ENCODE data around the gene RANBP3.
"Not testable (repeated sequence)": the region's sequence is repeated elsewhere in the genome, so short reads cannot be mapped to it uniquely, and the experiment has no call there.

RANBP3 gene

DNA sequence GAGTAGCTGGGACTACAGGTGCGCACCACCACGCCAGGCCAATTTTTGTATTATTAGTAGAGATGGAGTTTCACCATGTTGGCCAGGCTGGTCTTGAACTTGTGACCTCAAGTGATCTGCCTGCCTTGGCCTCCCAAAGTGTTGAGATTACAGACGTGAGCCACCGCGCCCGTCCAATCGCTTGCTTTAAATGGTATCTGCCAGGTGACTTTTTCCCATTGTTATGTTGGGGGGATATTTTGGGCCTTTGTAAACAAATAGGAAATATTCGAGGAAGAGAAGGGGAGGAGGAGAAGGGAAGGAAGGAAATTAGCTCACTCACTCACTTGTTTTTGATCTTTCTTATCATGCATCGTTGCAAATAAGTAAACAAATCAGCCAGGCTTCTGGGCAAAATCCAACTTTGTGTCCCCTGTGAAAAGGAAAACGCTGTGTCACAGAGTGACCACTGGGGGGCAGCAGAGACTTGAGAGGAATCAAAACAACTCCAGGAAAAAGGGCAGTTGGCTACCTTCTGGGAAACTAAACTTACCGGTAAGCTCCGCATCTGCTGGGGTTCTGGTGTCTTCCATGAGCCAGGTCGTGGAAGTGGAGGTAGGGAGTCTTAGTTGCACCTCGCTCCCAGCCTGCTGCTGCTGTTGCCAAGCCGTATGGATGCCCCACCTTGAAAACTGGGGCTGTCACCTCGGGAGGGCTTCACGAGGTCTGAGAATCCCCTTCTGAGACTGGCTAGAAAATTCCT lies 9.3 kb upstream of the RANBP3 start:
- peak; percentile 56 for DNase-seq (ENCODE audit: low read depth, low spot score)

DNA sequence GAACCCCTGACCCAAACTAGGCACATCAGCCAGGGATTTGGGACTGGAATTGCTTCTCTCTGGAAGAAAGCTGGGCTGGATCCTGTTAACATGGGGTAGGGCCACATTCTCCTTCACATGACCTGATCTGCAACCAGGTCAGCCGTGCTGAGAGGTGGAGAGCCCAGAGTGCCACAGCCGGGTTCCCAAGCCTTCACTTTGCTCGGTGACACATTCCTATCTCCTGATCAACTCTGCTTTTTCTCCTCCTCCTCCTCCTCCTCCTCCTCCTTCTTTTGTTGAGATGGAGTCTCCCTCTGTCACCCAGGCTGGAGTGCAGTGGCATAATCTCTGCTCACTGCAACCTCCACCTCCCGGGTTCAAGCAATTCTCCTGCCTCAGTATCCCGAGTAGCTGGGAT lies 7.9 kb upstream of the RANBP3 start:
- DNase-seq (ENCODE audit: low read depth, low spot score): not testable (repeated sequence)

DNA sequence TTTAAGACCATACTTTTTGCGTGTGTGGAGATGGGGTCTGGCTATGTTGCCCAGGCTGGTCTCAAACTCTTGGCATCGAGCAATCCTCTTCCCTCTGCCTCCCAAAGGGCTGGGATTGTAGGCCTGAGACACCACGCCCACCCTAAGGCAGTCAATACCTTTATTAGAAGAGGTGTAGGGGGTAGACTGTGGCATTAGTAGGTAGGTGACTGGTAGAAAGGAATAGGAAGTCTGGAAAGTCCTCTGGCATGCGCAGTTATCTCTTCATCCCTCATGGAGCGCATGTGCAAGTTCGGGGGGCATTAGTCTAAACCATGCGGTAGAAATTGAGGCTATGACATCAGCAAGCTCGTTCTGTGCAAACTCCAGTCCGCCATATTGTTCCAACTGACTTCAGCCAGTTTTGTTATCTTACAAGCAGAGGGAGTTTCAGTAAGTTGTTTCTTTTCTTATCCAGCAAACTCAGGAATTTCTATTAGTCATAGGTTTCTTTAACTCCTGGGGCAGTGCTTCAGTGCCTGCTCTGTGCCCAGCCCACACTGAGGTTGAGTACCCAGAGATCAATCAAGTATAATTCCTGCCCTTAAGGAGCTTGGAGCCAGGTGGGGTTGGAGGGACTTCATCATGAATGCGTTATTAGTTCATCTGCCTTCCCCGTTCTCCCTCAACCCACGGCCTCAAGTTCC lies 7.3 kb upstream of the RANBP3 start:
- no peak for DNase-seq (ENCODE audit: low read depth, low spot score)

DNA sequence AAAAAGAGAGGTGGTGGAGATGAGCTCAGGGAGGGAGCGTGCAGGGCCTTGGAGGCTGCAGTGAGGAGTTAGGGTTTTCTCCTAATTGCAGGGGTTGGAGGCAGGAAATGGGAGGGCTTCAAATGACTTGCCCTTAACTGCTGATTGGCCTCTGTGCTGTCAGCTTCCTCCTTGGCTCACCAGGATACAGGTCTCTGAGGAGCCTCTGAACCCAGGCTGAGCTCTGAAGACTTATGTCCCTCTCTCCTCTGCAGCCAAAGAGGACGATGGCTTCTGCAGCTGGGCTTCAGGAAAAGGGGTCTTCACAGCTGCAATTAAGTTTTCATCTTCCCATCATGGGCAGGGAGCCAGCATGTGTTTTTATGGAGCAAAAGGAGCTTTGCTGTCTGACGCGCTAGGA lies 6.7 kb upstream of the RANBP3 start:
- DNase-seq (ENCODE audit: low read depth, low spot score): no peak

DNA sequence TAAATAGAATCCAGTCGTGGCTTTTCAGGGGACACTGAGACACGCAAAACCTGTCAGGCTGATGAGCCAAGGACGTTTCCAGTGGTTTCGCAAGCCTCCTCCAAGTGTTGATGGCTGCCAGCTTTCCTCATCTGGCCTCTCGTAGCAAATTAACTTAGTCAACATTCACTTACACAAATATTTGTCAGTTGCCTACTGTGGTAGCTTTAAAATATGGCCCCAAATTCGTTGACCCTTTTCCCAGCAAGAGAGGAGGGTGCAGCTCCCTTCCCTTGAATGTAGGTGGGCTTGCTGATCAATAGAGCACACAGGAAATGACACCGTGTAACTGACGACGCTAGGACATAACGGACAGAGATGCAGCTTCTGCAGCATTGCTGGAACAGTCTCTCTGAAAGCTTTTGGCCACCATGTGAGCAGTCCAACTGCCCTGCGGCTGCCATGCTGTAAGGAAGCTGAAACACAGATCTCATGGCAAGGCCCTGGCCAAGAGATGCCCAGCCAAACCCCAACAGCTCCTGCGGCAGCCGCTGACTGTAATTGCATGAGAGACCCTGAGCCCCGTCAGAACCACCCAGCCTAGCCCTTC lies 5.5 kb upstream of the RANBP3 start:
- DNase-seq (ENCODE audit: low read depth, low spot score): no peak

DNA sequence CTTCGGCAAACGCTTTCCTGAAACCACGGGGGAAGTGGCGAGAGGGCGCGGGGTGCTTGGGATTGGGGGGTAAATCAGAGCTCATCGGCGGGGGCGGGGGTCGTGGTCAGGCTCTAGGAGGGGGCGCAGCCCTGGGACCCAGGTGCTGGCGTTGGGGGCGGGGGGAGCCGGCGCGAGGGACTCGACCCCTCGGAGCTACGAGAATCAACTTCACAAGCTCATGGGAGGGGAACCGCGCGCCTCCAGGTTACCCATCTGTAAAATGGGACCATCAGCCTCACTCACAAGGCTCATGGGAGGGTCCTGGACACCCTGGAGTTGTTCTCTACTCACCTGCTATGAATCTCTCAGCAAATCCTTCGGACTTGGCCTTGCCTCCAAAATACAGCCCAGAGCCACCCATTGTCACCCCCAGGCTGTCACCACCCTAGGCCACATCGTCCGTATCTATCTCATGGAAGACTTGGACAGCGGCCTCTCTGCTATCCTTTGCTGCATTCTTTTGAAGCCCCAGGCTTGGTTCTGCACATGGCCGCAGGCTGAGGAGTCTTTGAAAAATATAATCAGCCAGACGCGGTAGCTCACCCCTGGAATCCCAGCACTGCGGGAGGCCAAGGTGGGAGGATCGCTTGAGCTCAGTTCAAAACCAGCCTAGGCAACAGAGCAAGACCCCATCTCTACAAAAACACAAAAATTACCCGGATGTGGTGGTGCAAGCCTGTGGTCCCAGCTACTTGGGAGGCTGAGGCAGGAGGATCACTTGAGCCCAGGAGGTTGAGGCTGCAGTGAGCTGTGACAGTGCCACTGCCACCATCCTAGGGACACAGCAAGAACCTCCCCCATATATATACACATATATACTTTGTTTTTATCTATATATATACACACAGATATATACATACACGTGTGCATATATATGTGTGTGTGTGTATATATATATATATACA lies 939 bp upstream of the RANBP3 start:
- DNase-seq (ENCODE audit: low read depth, low spot score): no peak

DNA sequence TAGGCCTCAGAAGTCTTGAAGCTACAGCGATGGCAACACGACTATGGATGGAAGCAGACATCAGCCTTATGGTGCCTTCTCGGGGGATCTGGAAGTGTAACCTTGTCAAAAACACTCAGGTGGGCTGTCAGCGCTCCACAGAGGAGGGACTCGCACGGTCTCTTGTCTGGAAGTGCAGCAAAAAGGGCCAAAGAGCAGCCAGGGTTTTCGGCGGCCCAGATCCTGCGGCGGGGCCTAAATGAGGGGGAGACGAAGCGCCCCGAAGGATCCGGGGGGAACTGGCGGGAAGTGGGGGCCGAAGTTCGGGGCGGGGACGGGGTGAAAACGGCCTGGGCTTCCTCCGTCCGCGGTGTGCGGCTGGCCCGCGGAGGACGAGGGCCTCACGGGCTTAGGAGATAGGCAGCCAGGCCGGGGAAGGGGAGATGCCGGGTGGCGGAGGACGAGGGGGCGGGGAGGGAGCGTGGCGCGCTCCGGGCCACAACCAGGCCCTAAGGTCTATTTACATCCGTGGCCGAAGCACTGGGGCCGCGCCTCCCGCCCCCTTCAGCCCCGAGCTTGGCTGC lies 637 bp downstream of the RANBP3 start:
- DNase-seq (ENCODE audit: low read depth, low spot score): no peak

DNA sequence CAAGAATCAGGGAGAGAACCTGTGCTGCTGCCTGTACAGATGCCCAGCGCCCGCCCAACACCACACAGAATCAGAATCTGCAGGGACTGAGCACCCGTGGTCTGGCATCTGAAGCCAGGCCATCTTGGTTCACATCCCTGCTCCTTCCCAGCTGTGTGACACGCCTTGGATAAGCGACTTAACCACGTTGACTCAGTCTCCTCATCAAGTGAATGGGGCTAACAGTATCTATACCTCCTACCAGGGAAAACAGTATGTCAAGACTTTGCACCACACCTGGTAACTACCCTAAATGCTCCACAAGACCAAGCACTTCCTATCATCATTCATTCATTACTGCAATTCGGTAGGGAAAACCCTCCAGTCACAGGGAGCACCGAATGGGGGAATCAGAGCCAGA lies 1.2 kb downstream of the RANBP3 start:
- DNase-seq (ENCODE audit: low read depth, low spot score): no peak

DNA sequence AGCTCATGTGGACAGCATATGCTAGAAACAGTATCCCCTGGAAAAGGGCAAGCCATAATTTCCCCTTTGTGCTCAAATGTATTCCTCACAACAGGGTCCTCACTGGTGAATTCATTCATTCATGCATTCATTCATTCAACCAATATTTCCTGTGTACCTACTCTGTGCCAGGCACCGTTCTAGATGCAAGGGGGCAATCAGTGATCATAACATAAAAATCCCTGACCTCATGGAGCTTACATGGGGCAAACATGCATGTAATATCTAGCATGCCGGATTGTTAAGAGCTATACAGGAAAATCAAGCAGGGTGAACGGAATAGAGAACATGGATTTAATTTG lies 2.6 kb downstream of the RANBP3 start:
- no peak for DNase-seq (ENCODE audit: low read depth, low spot score)

DNA sequence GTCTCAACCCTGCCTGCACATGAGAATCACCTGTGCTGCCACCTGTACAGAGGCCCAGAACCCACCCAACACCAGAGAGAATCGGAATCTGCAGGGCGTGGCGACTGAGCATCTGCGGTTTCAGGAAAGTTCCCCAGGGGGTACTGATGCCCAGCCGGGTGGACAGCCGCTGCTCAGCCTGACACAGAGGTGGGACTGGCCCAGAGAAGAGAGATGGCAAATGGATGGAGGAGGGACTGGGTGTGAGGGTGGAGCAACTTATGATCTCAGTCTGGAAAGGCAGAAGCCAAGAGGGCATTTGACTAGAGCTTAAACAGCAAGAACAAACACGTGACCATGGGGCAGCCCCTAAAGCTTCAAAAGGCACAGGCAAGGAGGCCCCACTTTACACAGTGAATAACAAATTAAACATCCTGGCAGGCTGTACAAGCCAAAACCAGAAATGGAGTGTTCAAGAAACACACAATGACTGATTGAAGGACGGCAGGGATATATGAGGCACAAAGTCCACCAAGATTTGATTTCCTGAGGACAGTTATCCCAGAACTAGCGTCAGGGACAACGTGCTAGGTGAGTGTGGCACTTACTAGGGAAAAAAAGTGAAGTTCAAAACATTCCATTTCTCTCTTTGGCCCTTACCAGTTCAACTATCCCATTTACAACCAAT lies 3.1 kb downstream of the RANBP3 start:
- no peak for DNase-seq (ENCODE audit: low read depth, low spot score)

DNA sequence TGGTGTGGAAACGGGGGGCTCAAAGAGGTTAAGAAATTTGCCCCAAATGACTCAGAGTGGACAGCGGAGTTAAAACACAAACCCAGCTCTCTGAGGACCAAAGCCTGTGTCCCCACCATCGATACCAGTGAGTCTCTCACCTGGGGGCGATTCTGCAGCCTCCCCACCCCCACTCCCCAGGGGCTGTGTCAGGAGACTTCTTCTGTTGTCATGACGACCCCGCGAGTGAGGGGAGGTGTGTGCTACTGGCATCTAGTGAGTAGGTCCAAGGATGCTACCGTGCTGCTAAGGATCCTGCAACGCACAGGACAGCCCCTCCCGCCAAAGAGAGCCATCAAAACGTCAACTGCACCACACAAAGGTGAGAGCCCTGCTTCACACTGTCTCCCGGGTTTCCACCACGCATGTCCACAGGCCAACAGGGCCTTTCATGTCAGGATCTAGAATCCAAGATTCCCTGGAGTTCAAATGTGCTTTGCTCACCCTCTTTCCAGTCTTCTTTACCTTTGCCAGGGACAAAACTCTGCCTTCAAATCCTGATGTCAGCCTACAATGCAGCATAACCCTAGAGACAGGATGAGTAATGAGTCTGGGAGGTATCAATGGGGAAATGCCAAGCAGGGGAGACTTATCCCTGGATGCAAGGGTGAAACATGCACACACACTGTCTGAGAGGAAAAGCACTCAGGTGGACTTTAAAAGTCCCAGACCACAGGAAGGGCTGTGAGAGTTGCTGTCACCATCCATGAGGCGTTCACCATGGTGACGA lies 3.9 kb downstream of the RANBP3 start:
- DNase-seq (ENCODE audit: low read depth, low spot score): no peak

DNA sequence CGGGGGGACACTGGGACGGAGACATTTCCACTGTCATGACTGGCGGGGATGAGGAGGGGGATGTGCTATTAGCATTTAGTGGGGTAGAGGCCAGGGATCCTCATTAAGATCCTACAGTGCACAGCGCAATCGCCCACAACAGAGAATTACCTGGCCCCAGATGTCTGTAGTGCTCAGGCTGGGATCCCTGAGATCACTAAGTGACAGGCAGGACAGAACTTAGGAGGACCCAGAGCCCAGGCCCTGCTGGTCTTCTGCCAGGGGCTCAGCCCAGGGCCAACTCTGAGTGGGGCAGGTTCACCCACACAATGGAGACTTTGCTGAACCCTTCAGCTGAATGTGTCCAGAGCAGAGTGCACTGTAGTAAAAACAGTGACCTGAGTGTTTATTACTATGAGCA lies 4.6 kb downstream of the RANBP3 start:
- no peak for DNase-seq (ENCODE audit: low read depth, low spot score)

DNA sequence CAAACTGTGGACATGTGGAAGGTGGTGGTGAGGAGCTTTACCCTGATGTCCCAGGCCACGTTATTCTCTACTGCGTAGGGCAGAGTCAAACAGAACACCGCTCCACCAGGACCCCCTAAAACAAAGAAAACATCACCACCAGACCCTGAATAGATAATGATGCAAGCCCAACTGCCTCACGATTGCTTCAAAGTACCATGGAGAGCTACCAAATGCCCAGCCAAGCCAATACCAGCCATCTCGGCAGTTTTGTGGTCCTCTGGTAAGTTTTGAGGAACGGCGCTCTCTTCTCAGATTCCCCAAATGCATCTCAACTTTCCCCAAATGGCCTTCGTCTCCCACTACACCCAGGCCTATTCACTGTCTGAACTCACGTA lies 5.6 kb downstream of the RANBP3 start:
- no peak for DNase-seq (ENCODE audit: low read depth, low spot score)

DNA sequence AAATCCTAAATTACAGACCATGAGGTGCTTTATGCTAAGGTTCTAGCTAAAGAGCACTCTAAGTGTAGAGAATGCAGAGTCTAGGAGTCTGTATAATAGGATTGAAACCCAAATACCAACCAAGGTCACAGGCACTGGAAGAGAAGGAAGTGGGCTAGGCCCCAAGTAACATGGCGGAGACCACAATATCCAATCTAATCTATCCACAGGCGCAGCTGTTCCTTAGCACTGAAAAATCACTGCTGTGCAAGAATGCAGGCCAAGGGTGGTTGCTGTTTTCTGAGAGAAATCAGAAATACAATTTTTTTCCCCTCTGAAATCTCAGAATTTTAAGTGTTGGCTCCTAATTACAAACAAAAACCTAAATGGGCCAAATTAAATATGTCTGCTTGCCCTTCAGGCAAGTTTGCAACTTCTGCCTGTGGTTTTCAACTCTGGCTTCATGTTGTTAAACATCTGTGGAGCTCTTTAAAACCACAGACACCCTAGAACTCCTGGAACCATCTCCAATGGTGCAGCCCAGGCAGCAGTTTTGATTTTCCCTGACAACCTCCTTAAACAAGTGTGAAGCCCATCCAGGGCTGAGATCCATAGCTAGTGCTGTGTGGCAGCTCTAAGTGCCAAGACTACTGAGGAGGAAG lies 6.1 kb downstream of the RANBP3 start:
- DNase-seq (ENCODE audit: low read depth, low spot score): no peak

DNA sequence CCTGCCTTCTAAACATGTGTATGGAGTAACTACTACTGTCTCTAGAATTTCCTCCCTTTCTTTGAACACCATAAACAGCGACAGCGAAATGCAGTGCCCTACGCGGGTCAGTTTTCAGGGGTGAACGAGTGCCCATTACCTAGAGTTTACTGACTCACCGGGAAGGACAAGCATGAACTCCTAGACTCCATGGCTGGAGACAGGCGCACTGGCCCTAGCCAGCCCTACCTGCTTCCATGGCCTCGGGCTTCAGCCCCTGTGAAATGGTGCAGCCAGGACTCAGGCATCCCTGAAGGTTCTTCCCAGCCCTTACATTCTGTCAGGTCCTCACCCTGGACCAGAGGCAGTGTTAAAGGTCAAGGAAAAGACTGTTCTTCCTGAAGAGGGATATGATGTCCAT lies 8.5 kb downstream of the RANBP3 start:
- no peak for DNase-seq (ENCODE audit: low read depth, low spot score)

DNA sequence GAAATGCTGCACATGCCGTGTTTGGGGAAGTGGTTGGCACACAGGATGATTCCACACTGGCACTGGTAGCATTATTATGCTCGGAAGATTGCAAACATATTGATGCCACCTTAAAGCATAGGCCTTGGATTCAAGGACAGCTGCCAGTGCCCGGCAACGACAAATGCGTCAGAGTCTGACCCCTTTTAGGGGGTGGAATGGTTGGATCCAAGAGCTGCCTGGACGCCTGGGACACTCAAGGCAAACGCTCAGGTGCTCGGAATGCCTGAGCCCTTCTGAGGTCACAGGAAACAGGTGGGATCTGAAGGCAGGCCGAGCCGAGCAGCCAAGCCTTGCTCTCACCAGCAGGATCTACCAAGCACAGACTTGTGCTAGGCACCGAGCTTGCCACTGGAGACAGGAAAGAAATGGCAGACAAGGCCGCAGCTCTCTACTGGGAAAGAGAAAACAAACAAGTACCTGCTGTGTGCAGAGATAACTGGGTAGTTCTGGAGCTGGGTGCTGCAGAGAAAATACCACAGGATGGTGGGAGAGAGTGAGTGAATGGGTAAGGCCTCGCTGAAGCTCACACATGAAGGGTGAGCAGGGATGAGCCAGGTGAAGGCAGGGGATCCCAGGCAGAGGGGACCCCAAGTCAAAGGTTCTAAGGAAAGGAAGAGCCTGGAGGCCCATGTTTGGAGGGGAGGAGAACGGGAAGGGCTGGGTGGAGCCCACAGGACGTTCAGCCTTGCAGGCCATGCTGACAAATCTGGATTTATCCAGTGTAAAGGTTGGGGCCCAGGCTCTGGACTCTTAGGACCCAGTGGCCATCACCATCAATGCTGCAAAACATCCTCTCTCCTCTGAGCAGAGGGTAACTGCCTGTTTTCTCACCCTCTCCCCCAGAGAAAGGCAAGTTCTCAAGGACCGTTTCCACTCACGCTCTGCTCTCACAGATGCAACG lies 9.2 kb downstream of the RANBP3 start:
- DNase-seq (ENCODE audit: low read depth, low spot score): no peak

DNA sequence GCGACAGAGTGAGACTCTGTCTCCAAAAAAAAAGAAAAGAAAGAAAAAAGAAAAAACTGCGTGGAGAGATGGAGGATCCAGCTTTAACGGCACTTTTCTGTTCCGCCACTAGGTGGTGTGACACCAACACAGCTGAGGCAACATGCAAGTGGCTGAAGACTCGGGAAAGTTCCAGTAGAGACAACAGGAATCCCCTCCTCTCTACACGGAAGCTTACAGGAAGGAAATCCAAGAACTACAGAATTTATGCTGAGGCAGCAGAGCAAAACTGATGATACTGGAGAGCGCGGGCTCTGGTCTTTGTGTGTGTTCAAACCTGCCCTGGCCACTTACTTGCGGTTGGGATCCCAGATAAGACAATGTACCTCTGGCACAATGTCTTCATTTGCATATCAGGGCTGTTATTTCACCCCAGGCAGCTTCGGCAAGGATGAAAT lies 9.9 kb downstream of the RANBP3 start:
- peak; percentile 59 for DNase-seq (ENCODE audit: low read depth, low spot score)

DNA sequence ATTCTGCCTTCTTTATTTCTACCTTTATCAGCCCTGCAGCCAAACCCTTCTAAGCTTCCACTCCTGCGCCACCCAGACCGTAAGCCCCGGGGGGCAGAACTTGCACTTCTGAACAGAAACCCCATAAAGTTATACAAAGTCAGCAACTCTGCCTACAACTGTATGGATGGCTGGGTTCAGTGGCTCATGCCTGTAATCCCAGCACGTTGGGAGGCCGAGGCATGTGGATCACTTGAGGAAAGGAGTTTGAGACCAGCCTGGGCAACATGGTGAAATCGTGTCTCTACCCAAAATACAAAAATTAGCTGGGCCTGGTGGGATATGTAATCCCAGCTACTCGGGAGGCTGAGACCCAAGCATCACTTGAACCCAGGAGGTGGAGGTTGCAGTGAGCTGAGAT lies 10.4 kb downstream of the RANBP3 start:
- DNase-seq (ENCODE audit: low read depth, low spot score): no peak

DNA sequence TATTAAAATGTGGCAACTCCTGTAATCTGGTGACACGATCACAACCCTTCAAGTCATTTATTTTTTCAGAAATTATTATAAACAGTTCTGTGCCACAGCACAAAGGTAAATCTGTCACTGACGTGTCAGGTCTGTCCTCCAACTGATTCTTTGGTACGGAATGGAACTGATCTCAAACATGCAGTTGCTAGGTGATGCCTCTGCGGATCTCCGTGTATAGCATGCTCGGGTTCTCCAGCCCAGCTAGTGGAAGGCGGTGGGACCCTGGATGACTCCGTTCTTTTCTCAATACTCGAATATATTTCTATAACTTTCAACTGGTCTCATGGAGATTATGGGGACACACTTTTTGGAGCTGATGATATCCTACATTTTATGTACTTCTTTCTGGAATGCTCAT lies 11.0 kb downstream of the RANBP3 start:
- DNase-seq (ENCODE audit: low read depth, low spot score): no peak

Data from iPS DF 19.7 (cell line).